ENCODE results near the gene CCNJL. TPM values are rescaled to one million over a fixed set of nuclear protein-coding genes. Genes with fewer than 3 reads are reported as not detected.

The CCNJL gene
- total RNA-seq, 2 donors from 2014 or later: 0.26 to 0.66 TPM

- Histone ChIP-seq H3K36me3 (replicated peaks in 1 of 2; ENCODE audit: insufficient read depth in 1 of 2, low read depth in 2 of 2) (no peaks in the 10 kb centered on the region), H3K4me3 (no peak overlapping the region), H3K27ac (no peak overlapping the region), H3K9me3 (no peaks in the 10 kb centered on the region), H3K27me3 (no peaks in the 10 kb centered on the region), H3K4me1 (no peaks in the 10 kb centered on the region)
- TF ChIP-seq CTCF (IDR thresholded peaks at IDR 0.05) (no peak), POLR2A (IDR thresholded peaks at IDR 0.05) (no peak)
- WGBS, 2 donors: 62 to 72% methylated on average over 2 of the region's 2 CpGs
- intact Hi-C loops (cut with DNase I): no loop called here
- no peak for DNase-seq
- ATAC-seq: no peak
Observed at GRCh38 chr5:160324886-160325285, 12.5 kb upstream of the CCNJL start.

DNA sequence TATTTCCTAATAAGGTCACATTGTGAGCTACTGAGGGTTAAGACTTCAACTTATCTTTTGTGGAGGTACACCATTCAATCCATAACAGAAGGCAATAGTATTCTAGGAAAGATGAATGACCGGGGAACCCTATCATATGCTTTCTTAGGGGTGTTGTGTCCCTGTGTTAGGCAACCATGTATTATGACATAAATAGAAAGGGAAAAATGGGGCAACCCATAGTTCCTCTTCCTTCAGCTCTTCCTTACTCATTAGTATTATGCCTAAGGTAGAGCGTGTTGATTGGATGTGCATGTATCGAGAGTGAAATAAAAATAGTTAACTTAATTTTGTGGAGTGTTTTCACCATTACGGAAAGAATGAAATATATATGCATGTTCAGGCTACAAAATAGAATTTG lies 6.0 kb upstream of the CCNJL start:
- Histone ChIP-seq H3K9me3 (no peaks in the 10 kb centered on the region), H3K4me1 (no peaks in the 10 kb centered on the region), H3K36me3 (replicated peaks in 1 of 2; ENCODE audit: insufficient read depth in 1 of 2, low read depth in 2 of 2) (no peaks in the 10 kb centered on the region), H3K27ac (no peak overlapping the region), H3K27me3 (no peaks in the 10 kb centered on the region), H3K4me3 (no peak overlapping the region)
- DNase-seq (no peak), ATAC-seq (no peak)
- WGBS, 2 donors: 82 to 88% methylated on average over 4 of the region's 4 CpGs
- TF ChIP-seq CTCF (IDR thresholded peaks at IDR 0.05) (no peak), POLR2A (IDR thresholded peaks at IDR 0.05) (no peak)
- intact Hi-C loops (cut with DNase I): no loop called here

- TF ChIP-seq POLR2A (IDR thresholded peaks at IDR 0.05) (no peak), CTCF (IDR thresholded peaks at IDR 0.05) (no peak)
- peaks cover 7% of the 10 kb centered on the region for H3K4me1 ChIP-seq
- H3K27ac ChIP-seq: no peak overlapping the region
- DNase-seq: no peak
- no peaks in the 10 kb centered on the region for H3K9me3 ChIP-seq
- no peaks in the 10 kb centered on the region for H3K27me3 ChIP-seq
- no peaks in the 10 kb centered on the region for H3K36me3 ChIP-seq (replicated peaks in 1 of 2; ENCODE audit: insufficient read depth in 1 of 2, low read depth in 2 of 2)
- 57 to 67% methylated on average over 5 of the region's 5 CpGs for WGBS, 2 donors
- no peak overlapping the region for H3K4me3 ChIP-seq
- intact Hi-C loops (cut with DNase I): no loop called here
- ATAC-seq: no peak
Observed at GRCh38 chr5:160317434-160317833, 5.1 kb upstream of the CCNJL start.

GRCh38 chr5:160315968-160316367 lies 3.6 kb upstream of the CCNJL start:
- 0 to 15% methylated on average over 1 of the region's 1 CpG for WGBS, 2 donors
- ATAC-seq: peak; percentile 53

More at GRCh38 chr5:160315968-160316367, 3.6 kb upstream of the CCNJL start:
- no peaks in the 10 kb centered on the region for H3K27me3 ChIP-seq
- DNase-seq: peak; percentile 16 to 32 (median 23)
- H3K27ac ChIP-seq: no peak overlapping the region
- TF ChIP-seq POLR2A (IDR thresholded peaks at IDR 0.05) (no peak), CTCF (IDR thresholded peaks at IDR 0.05) (no peak)
- intact Hi-C loops (cut with DNase I): no loop called here
- no peak overlapping the region for H3K4me3 ChIP-seq
- no peaks in the 10 kb centered on the region for H3K9me3 ChIP-seq
- H3K4me1 ChIP-seq: peaks cover 17% of the 10 kb centered on the region
- no peaks in the 10 kb centered on the region for H3K36me3 ChIP-seq (replicated peaks in 1 of 2; ENCODE audit: insufficient read depth in 1 of 2, low read depth in 2 of 2)

Data from body of pancreas (tissue), 4 donors.